ENCODE data around the gene CORO6. TPM values are rescaled to one million over a fixed set of nuclear protein-coding genes. Genes with fewer than 3 reads are reported as not detected.

CORO6 gene
- total RNA-seq, 2 experiments from 2014 or later: 13.9 to 14.2 TPM

DNA sequence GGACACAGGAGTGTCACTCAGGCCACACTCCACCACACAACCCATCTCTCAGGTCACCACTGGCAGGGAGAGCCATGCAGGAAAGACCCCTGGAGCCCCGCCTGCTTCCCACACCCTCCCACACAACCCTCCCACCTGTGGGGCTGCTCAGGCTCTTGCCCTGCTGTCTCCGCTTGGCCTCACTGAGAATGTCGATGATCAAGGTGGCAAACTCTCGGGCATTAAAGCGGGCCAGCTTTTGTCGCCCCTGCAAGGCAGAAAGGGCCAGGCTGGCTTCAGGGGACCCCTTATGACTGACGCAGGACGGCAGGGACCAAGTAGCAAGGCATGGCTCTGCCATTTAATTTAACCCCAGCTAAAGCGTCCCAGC, 45.7 kb downstream of the CORO6 start:
- CTCF ChIA-PET: interaction anchor here (0.5 to 13.5 kb wide), 5 partner anchors 9 to 339 kb away, joined by 3 to 93 read pairs (median 3); no protein-coding TSS in a partner anchor
- ATAC-seq: no peak

DNA sequence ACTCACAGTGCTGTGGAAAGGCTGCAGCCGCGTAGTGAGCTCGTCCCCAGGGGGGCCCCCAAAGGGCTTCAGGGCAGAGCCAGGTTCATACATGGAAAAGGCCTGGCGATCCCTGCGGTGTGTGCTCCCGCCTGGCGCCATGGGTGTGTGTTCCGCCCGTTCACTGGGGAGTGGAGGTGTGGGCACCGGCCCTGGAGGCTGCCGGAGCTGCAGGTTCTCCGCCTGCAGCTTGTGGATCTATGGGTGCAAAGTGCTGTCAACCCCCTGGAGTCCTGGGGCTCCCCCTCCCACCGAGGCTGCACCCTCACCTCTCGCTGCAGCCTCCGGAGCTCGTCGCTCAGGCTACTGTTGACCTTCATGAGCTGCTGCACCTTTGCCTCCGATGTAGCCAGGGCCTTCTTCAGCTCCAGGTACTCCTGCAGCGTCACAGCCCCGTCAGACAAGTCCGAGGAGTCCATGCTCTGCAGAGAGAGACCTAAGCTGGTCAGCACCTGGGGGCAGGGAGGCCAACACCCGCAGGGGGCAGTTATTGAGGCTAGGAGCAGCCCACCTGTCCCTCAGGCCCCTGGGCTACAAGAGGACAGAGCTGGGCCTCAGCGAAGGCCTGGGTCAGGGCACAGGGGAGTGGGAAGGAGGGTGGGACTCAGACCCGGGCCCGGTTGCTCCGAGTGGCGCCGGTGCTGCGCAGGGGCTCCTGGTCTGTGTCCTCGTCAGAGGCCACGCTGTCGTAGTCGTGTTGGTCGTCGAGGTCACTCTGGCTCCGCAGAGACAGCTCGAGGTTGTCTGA, 46.3 kb downstream of the CORO6 start:
- Mint-ChIP-seq H3K4me1 (peaks cover 14% of the 10 kb centered on the region), H3K27me3 (no peaks in the 10 kb centered on the region), H3K36me3 (ENCODE audit: low read depth) (peaks cover 33% of the 10 kb centered on the region), H3K4me3 (no peak overlapping the region), H3K9me3 (ENCODE audit: low read depth) (no peaks in the 10 kb centered on the region), H3K27ac (no peak overlapping the region)
- ChIA-PET POLR2A (interaction anchor here (0.7 to 1.4 kb wide), 2 partner anchors 15 to 41 kb away, joined by 3 read pairs; no protein-coding TSS in a partner anchor), CTCF (interaction anchor here (0.5 to 13.5 kb wide), 5 partner anchors 8 to 338 kb away, joined by 3 to 93 read pairs (median 3); no protein-coding TSS in a partner anchor)
- intact Hi-C loops (cut with DNase I, micrococcal nuclease): no loop called here
- ATAC-seq (no peak), DNase-seq (no peak)

More for the DNA sequence above, 45.7 kb downstream of the CORO6 start:
- intact Hi-C loops (cut with DNase I, micrococcal nuclease): no loop called here
- peaks cover 14% of the 10 kb centered on the region for H3K4me1 Mint-ChIP-seq
- no peak overlapping the region for H3K27ac Mint-ChIP-seq
- POLR2A ChIA-PET: interaction anchor here (0.7 to 1.4 kb wide), 2 partner anchors 14 to 40 kb away, joined by 3 read pairs; no protein-coding TSS in a partner anchor
- no peak for DNase-seq
- H3K4me3 Mint-ChIP-seq: no peak overlapping the region
- H3K27me3 Mint-ChIP-seq: no peaks in the 10 kb centered on the region
- H3K36me3 Mint-ChIP-seq (ENCODE audit: low read depth): peaks cover 33% of the 10 kb centered on the region
- H3K9me3 Mint-ChIP-seq (ENCODE audit: low read depth): no peaks in the 10 kb centered on the region

DNA sequence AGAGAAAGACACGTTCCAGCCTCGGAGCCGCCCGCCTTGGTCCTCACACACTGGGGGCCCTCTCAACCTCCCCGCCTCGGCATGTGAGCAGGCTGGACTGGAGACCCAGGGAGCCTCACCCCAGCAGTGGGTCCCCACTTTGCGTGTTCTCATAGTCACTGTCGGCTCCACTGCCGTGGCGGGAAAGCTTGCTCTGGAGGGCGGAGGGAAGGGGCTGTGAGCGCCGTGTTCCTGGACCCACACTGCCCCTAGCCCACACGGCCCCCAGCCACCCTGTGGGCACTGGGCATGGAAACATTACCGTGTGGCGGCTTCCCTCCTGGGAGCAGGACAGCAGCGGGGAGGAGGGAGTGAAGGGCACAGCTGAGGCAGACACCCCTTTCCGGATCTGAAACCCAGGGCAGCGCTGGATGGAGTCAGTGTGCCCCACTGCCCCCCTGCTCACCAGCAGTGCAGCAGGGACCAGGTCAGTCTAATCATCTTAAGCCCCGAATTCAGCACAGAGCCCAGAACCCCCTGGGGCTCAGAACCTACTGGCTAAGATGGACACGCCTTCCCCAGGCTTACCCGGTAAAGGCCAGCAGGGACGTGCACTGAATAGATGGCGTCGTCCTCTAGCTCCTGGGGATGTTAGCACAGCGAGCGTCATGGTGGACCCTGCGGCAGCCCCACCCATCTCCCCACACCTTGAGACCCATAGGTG, 47.0 kb downstream of the CORO6 start:
- ChIA-PET POLR2A (interaction anchor here (1.4 kb wide), 1 partner anchor 41 kb away, joined by 3 read pairs; no protein-coding TSS in a partner anchor), CTCF (interaction anchor here (0.9 to 13.5 kb wide), 7 partner anchors 9 to 206 kb away, joined by 3 to 93 read pairs (median 6); no protein-coding TSS in a partner anchor)
- H3K36me3 Mint-ChIP-seq (ENCODE audit: low read depth): peaks cover 28% of the 10 kb centered on the region
- no peaks in the 10 kb centered on the region for H3K9me3 Mint-ChIP-seq (ENCODE audit: low read depth)
- H3K27ac Mint-ChIP-seq: no peak overlapping the region
- no peak overlapping the region for H3K4me3 Mint-ChIP-seq
- no peak for ATAC-seq
- no peak for DNase-seq
- H3K27me3 Mint-ChIP-seq: no peaks in the 10 kb centered on the region
- peaks cover 12% of the 10 kb centered on the region for H3K4me1 Mint-ChIP-seq
- intact Hi-C loops (cut with DNase I, micrococcal nuclease): no loop called here

DNA sequence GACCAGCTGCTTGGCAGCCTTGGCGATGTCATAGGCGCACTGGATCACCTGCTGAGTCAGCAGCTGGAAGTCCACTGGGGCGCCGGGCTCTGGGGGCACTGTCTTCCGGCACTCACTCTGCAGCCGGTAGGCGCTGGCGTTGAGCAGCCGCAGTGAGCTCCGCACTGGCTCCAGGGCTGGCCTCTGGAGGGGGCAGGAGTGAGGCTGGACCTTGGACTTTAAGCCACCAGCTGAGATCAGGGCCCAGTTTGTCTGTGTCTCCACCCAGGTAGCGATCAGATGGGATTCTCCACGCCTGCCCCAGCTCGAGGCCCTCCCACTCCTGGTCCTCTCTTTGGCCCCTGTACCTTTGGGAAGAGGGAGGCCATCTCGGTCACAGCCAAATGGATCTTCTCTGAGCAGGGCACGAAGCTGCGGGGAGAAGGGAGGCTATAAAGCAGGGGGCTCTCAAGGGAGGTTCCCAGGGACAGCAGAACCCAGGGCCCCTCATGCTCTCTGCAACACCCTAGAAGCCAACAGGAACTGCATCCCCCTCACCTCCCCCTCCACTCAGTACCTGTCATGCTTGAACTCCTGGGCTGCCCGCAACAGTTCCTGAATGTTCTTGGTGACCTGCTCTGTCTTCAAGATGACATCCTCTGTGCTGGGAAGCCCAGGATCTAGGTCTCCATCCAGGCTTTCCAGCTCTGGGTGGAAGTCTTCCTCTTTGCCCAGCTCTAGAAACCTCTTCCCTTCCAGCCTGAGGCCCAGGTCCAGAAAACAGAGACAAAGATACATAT, 47.8 kb downstream of the CORO6 start:
- H3K27me3 Mint-ChIP-seq: no peaks in the 10 kb centered on the region
- no peaks in the 10 kb centered on the region for H3K9me3 Mint-ChIP-seq (ENCODE audit: low read depth)
- H3K4me1 Mint-ChIP-seq: peaks cover 11% of the 10 kb centered on the region
- ChIA-PET CTCF (interaction anchor here (0.5 to 13.5 kb wide), 8 partner anchors 10 to 205 kb away, joined by 3 to 93 read pairs (median 6); no protein-coding TSS in a partner anchor), POLR2A (no interaction called here)
- intact Hi-C loops (cut with DNase I, micrococcal nuclease): no loop called here
- DNase-seq (peak; percentile 4), ATAC-seq (no peak)
- H3K27ac Mint-ChIP-seq: no peak overlapping the region
- H3K36me3 Mint-ChIP-seq (ENCODE audit: low read depth): peaks cover 23% of the 10 kb centered on the region
- no peak overlapping the region for H3K4me3 Mint-ChIP-seq

DNA sequence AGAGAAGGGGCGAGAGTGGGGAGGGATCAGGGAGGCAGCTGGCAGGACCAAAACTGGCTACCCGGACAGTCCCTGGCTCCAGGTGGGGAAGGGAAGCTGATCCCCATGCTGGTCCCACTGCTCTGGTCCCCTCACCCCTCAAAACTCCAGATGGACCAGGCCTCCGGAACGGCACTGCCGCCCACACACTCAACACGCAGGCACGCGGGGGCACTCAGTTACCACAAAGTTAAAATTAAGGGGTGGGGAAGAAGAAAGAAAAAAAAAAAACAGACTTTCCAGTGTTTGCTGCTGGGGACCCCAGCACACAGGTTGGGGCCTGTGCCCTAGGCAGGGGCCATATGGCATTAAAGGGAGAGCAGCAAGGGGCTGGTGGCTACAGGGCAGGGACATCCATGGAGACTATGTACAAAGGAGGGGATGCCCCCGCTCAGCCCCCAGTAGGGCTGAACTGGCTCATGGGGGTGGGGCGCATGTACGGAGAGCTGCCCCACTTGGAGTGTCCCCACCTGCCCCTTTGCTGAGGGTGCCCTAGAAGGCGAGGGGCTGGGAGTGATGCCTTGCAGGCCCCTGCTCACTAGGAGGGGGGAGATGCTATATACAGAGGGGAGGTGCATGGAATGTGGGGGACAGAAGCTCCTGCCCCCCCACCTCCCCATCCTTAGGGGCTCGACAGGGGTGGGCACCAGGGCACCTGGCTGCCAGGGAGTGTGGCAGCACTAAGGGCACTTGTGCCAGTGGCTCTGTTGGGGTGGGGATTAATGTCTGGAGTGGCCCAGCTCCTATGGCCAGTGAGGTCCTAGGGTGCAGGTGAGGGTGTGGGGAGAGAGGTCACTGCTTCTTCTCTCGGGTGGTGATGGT, 48.6 kb downstream of the CORO6 start:
- CTCF ChIA-PET: interaction anchor here (0.6 to 13.5 kb wide), 9 partner anchors 10 to 236 kb away, joined by 3 to 93 read pairs (median 3); no protein-coding TSS in a partner anchor
- Mint-ChIP-seq H3K27ac (no peak overlapping the region), H3K9me3 (ENCODE audit: low read depth) (no peaks in the 10 kb centered on the region), H3K27me3 (no peaks in the 10 kb centered on the region), H3K4me3 (no peak overlapping the region), H3K36me3 (ENCODE audit: low read depth) (peaks cover 19% of the 10 kb centered on the region), H3K4me1 (peaks cover 15% of the 10 kb centered on the region)
- POLR2A ChIA-PET: no interaction called here
- intact Hi-C loops (cut with DNase I, micrococcal nuclease): no loop called here
- DNase-seq: peak; percentile 6
- ATAC-seq: no peak

DNA sequence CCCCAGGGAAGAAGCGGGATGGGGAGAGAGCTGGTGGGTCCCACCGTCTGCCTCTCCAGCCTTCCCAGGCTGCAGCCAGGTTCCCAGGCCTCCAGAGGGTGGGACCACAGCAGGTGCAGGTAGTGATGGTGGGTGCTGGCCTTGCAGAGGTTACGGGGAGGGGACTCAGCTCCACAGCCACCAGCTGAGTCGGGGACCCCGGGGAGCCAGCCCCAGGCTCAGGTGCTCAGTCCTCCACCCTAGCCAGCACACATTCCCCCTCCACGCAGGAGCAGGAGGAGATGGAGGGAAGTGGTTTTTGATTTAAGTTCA, 49.2 kb downstream of the CORO6 start:
- CTCF ChIA-PET: interaction anchor here (0.6 to 13.5 kb wide), 11 partner anchors 8 to 237 kb away, joined by 3 to 93 read pairs (median 4); no protein-coding TSS in a partner anchor
- Mint-ChIP-seq H3K27me3 (no peaks in the 10 kb centered on the region), H3K4me1 (peaks cover 17% of the 10 kb centered on the region), H3K36me3 (ENCODE audit: low read depth) (peaks cover 15% of the 10 kb centered on the region), H3K4me3 (no peak overlapping the region), H3K9me3 (ENCODE audit: low read depth) (no peaks in the 10 kb centered on the region), H3K27ac (no peak overlapping the region)
- ATAC-seq (no peak), DNase-seq (no peak)
- intact Hi-C loops (cut with DNase I, micrococcal nuclease): no loop called here
- POLR2A ChIA-PET: no interaction called here

DNA sequence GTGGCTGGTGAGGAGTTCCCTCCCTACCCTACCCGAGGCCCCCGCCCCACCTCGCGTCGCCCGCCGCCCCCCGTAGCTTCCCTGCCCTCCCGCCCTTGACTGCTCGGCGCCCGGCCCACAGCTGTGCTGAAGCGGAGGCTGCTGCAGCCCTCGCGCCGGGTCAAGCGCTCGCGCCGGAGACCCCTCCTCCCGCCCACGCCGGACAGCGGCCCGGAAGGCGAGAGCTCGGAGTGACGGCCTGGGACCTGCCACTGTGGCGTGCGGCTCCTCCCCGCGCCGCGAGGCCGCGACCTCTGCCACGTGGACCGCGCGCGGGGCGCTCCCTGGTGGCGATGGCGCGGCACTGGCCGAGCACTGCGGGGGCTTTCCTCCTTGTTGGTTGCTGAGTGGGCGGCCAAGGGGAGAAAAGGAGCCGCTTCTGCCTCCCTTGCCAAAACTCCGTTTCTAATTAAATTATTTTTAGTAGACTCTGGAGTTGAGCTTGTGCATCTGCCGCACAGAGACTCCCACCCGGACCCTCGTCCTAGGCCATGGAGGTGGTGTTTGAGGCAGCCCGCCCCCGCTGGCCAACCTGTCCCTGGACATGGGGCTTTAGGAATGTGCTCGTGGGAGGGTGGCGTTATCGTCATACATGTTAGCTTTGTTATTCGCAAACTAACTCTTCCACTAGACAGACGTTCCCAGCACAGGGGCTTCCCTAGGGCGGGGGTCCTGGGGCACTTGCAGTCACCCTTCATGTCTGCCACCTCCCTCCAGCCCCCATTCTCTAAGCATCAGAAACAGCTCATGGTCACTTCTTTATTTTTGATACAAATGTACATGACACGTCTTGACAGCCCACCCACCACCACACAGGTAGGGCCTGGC, 49.8 kb downstream of the CORO6 start:
- intact Hi-C loops (cut with DNase I, micrococcal nuclease): no loop called here
- POLR2A ChIA-PET: no interaction called here
- H3K27ac Mint-ChIP-seq: no peak overlapping the region

DNA sequence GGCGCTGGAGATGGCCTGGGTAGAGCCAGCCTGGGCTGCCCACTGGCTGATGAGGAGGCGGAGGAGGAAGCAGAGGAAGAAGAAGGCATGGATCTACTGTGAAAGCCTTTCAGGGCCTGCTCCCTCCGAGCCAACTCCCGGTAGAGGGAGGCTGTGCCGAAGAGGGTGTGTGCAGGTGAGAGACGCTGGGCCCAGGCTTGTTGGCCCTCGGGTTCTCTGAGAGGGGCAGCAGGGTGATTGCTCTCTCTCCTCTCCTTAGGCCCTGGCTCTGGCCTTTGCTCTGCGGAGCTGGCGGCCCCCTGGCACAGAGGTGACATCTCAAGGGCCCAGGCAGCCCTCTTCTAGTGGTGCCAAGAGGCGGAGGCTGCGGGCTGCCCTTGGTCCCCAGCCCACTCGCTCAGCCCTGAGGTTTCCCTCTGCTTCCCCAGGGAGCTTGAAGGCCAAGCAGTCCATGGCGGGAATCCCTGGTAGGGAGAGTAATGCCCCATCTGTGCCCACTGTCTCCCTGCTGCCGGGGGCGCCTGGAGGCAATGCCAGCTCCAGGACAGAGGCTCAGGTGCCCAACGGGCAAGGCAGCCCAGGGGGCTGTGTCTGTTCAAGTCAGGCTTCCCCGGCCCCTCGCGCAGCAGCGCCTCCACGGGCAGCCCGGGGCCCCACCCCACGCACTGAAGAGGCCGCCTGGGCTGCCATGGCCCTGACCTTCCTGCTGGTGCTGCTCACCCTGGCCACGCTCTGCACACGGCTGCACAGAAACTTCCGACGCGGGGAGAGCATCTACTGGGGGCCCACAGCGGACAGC, 50.6 kb downstream of the CORO6 start:
- CTCF ChIA-PET: interaction anchor here (1.0 to 13.5 kb wide), 8 partner anchors 7 to 619 kb away, joined by 3 to 93 read pairs (median 8); no protein-coding TSS in a partner anchor
- H3K36me3 Mint-ChIP-seq (ENCODE audit: low read depth): peaks cover 15% of the 10 kb centered on the region
- peaks cover 17% of the 10 kb centered on the region for H3K4me1 Mint-ChIP-seq
- POLR2A ChIA-PET: interaction anchor here (1.5 kb wide), 1 partner anchor 279 kb away, joined by 5 read pairs; the partner anchor contains the start of gene NUFIP2
- ATAC-seq (no peak), DNase-seq (no peak)
- H3K27ac Mint-ChIP-seq: no peak overlapping the region
- H3K27me3 Mint-ChIP-seq: no peaks in the 10 kb centered on the region
- no peaks in the 10 kb centered on the region for H3K9me3 Mint-ChIP-seq (ENCODE audit: low read depth)
- intact Hi-C loops (cut with DNase I, micrococcal nuclease): no loop called here
- no peak overlapping the region for H3K4me3 Mint-ChIP-seq

More for the DNA sequence above, 49.8 kb downstream of the CORO6 start:
- peaks cover 15% of the 10 kb centered on the region for H3K36me3 Mint-ChIP-seq (ENCODE audit: low read depth)
- peak; percentile 29 for ATAC-seq
- CTCF ChIA-PET: interaction anchor here (0.6 to 13.5 kb wide), 13 partner anchors 9 to 619 kb away, joined by 3 to 93 read pairs (median 3); no protein-coding TSS in a partner anchor
- no peaks in the 10 kb centered on the region for H3K27me3 Mint-ChIP-seq
- H3K4me1 Mint-ChIP-seq: peaks cover 17% of the 10 kb centered on the region
- DNase-seq: peak; percentile 75
- no peak overlapping the region for H3K4me3 Mint-ChIP-seq
- H3K9me3 Mint-ChIP-seq (ENCODE audit: low read depth): no peaks in the 10 kb centered on the region

DNA sequence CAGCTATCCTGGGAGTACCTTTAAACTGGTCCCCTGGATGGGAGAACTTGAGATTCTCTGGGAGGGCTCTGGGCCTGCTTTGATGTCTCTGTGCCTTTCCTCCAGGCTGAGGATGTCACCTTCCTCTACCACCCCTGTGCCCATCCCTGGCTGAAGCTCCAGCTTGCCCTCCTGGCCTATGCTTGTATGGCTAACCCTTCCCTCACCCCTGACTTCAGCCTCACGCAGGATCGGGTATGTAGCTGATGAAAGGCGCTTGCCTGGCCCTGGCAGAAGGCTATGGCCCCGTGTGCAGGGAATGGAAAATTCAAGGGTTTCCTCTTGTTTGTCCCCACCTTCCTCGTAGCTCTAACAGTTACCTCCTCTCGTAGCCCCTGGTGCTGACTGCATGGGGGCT, 51.2 kb downstream of the CORO6 start:
- DNase-seq (no peak), ATAC-seq (no peak)
- ChIA-PET CTCF (interaction anchor here (1.6 to 13.5 kb wide), 5 partner anchors 8 to 201 kb away, joined by 5 to 93 read pairs (median 15); no protein-coding TSS in a partner anchor), POLR2A (interaction anchor here (1.5 kb wide), 1 partner anchor 278 kb away, joined by 5 read pairs; the partner anchor contains the start of gene NUFIP2)
- no peak overlapping the region for H3K4me3 Mint-ChIP-seq
- H3K27ac Mint-ChIP-seq: no peak overlapping the region
- H3K4me1 Mint-ChIP-seq: peaks cover 17% of the 10 kb centered on the region
- H3K27me3 Mint-ChIP-seq: no peaks in the 10 kb centered on the region
- intact Hi-C loops (cut with DNase I, micrococcal nuclease): no loop called here
- peaks cover 15% of the 10 kb centered on the region for H3K36me3 Mint-ChIP-seq (ENCODE audit: low read depth)
- no peaks in the 10 kb centered on the region for H3K9me3 Mint-ChIP-seq (ENCODE audit: low read depth)

Data from activated CD4-positive, alpha-beta T cell treated with anti-CD3 and anti-CD28 coated beads for 36 hours (primary cell).